CD4-positive, alpha-beta memory T cell (primary cell): Measurements from ENCODE around the gene FANCC. TPM values are rescaled to one million over a fixed set of nuclear protein-coding genes. Genes with fewer than 3 reads are reported as not detected.
"Not testable (repeated sequence)": the region's sequence is repeated elsewhere in the genome, so short reads cannot be mapped to it uniquely, and the experiment has no call there.

Source experiments
- CTCF ChIA-PET: fragments of 350-600 bp; sonication (Branson Sonifier 250); formaldehyde crosslinking; loops from one replicate; lab custom pipeline; 2021; ENCODE audit warnings: inconsistent platforms; ENCODE audit not compliant: partially characterized antibody; lab: Charles Lee
- POLR2A ChIA-PET: fragments of 350-600 bp; sonication (Branson Sonifier 250); formaldehyde crosslinking; loops from one replicate; lab custom pipeline; 2021; ENCODE audit not compliant: partially characterized antibody; lab: Charles Lee
- DNase-seq, 5 donors: peaks; one replicate each; pipeline versions ENCODE4 v3.0.0 to v3.0.0-alpha.2; 2020 to 2022; ENCODE audit warnings: mixed read lengths in 1 of 5
- H3K27ac ChIP-seq: one replicate; pipeline ENCODE4 v1.7.0; 2013; ENCODE audit warnings: low read depth, low read length
- H3K27me3 ChIP-seq: 2 replicates; pipeline ENCODE4 v1.7.0; 2013; ENCODE audit warnings: mild to moderate bottlenecking, low read length, moderate library complexity; ENCODE audit not compliant: insufficient read depth
- H3K36me3 ChIP-seq: 2 replicates; pipeline ENCODE4 v1.7.0; 2013; ENCODE audit warnings: mild to moderate bottlenecking, low read length, moderate library complexity; ENCODE audit not compliant: insufficient read depth
- H3K4me1 ChIP-seq: 2 replicates; pipeline ENCODE4 v1.7.0; 2013; ENCODE audit warnings: mild to moderate bottlenecking, low read length, moderate library complexity; ENCODE audit not compliant: insufficient read depth
- H3K4me3 ChIP-seq, 2 donors: one replicate each; pipeline ENCODE4 v1.7.0; 2013; ENCODE audit warnings: low read length in 2 of 2, mild to moderate bottlenecking in 1 of 2
- H3K9me3 ChIP-seq, 2 donors: one replicate each; pipeline ENCODE4 v1.7.0; 2013; ENCODE audit warnings: low read length in 2 of 2, control low read depth in 1 of 2; ENCODE audit not compliant: control insufficient read depth in 1 of 2
- H3K27ac Mint-ChIP-seq, 7 donors: one replicate each; pipeline ENCODE4 v1.8.0; 2020 to 2021; ENCODE audit warnings: mixed read lengths in 7 of 7, mild to moderate bottlenecking in 6 of 7, inconsistent platforms in 3 of 7, moderate library complexity in 3 of 7
- H3K27me3 Mint-ChIP-seq, 2 donors: one replicate each; pipeline ENCODE4 v1.8.0; 2020 to 2021; ENCODE audit warnings: mixed read lengths in 2 of 2
- H3K36me3 Mint-ChIP-seq, 2 donors: one replicate each; pipeline ENCODE4 v1.8.0; 2020 to 2021; ENCODE audit warnings: mixed read lengths in 2 of 2, inconsistent platforms in 1 of 2, mild to moderate bottlenecking in 1 of 2
- H3K4me1 Mint-ChIP-seq, 4 donors: one replicate each; pipeline ENCODE4 v1.8.0; 2020 to 2021; ENCODE audit warnings: mixed read lengths in 4 of 4, mild to moderate bottlenecking in 1 of 4
- H3K4me3 Mint-ChIP-seq, 8 donors: one replicate each; pipeline ENCODE4 v1.8.0; 2020 to 2021; ENCODE audit warnings: mixed read lengths in 8 of 8, mild to moderate bottlenecking in 7 of 8, moderate library complexity in 6 of 8, inconsistent platforms in 3 of 8
- H3K9me3 Mint-ChIP-seq, 8 donors: one replicate each; pipeline ENCODE4 v1.8.0; 2020 to 2021; ENCODE audit warnings: mixed read lengths in 8 of 8, mild to moderate bottlenecking in 5 of 8, inconsistent platforms in 3 of 8, moderate library complexity in 1 of 8
- intact Hi-C: fragments of 100-400 bp; cut with micrococcal nuclease; formaldehyde crosslinking; loops from one replicate; pipeline ENCODE4 v1.15.1; 2023
- polyA plus RNA-seq, 2 donors: library from polyadenylated mRNA; unstranded; fragments of 300-500 nt; fragmentation: Illumina TruSeq; gene quantifications; one replicate each; pipeline ENCODE4 v1.2.3, GENCODE V29; 2021
- total RNA-seq, 2 experiments: library from RNA; stranded (reverse); gene quantifications; one replicate each; pipeline ENCODE4 v1.2.3, GENCODE V29; 2021

Gene FANCC
- total and polyA plus RNA-seq, 4 experiments from 2014 or later: 0.77 to 4.9 (median 3.6) TPM

GRCh38 chr9:95341293-95341962 lies 23.9 kb upstream of the FANCC start:
- H3K27me3 Mint-ChIP-seq: peaks cover 1 to 2% of the 10 kb centered on the region in 2 donors
- ChIA-PET CTCF (no interaction called here), POLR2A (no interaction called here)
- peaks cover 6 to 18% (median 13%) of the 10 kb centered on the region in 4 donors for H3K4me1 Mint-ChIP-seq
- no peaks in the 10 kb centered on the region for H3K9me3 ChIP-seq
- no peak overlapping the region for H3K27ac ChIP-seq
- H3K9me3 Mint-ChIP-seq: no peaks in the 10 kb centered on the region
- intact Hi-C loops: no loop called here
- no peak overlapping the region for H3K27ac Mint-ChIP-seq
- no peak overlapping the region for H3K4me3 ChIP-seq
- no peaks in the 10 kb centered on the region for H3K27me3 ChIP-seq
- H3K4me3 Mint-ChIP-seq: no peak overlapping the region
- DNase-seq: no peak
- no peaks in the 10 kb centered on the region for H3K36me3 Mint-ChIP-seq
- H3K4me1 ChIP-seq: peaks cover 9% of the 10 kb centered on the region
- H3K36me3 ChIP-seq: no peaks in the 10 kb centered on the region

DNA sequence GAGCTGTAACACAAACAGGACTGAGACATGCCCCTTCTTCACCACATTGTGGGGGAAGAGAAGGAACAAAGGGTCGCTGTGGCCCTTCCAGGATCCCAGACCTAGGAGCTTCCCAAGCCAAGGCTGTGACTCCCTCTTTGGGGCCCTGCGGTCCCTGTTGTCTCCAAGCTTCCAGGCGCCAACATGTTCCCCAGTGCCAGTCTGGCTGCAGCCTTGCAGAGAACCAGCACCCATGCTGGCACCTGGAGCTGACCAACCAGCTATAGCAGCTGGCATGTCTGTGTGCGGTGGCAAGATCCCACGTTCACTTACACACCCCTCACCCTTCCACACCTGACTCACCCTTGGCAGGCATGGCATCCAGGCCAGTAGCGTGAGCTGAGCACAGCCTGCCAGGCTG lies 20.7 kb upstream of the FANCC start:
- intact Hi-C loops: no loop called here
- no peak for DNase-seq
- Mint-ChIP-seq H3K36me3 (no peaks in the 10 kb centered on the region), H3K9me3 (no peaks in the 10 kb centered on the region), H3K27ac (no peak overlapping the region), H3K27me3 (peaks cover 3 to 10% of the 10 kb centered on the region in 2 donors), H3K4me3 (no peak overlapping the region), H3K4me1 (peaks cover under 1 to 8% (median 4%) of the 10 kb centered on the region in 4 donors)
- ChIA-PET POLR2A (no interaction called here), CTCF (interaction anchor here (1.1 kb wide), 1 partner anchor 89 kb away, joined by 3 read pairs; no protein-coding TSS in a partner anchor)
- Histone ChIP-seq H3K4me3 (no peak overlapping the region), H3K4me1 (no peaks in the 10 kb centered on the region), H3K36me3 (no peaks in the 10 kb centered on the region), H3K27me3 (peaks cover 4% of the 10 kb centered on the region), H3K9me3 (no peaks in the 10 kb centered on the region), H3K27ac (no peak overlapping the region)

DNA sequence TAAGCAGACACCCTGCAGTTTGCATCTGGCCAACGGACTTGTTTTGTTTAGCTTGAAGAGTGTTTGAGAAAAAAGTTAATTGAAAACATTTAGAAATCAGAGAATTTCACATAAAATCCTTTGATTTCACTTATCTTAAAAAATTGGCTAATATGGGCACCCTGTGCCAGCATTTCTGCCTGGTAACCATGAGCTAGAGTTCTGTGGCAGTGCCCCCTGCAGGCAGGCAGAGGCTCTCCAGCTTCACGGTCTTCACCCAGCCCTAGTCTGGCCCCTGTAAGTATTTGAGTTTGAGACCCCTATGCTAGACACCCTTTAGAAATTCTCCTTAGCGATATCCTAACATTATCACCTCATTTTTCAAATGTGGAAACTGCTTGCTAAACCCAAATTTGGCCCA lies 18.8 kb upstream of the FANCC start:
- POLR2A ChIA-PET: no interaction called here
- CTCF ChIA-PET: interaction anchor here (0.7 to 1.6 kb wide), 10 partner anchors 9 to 667 kb away, joined by 3 to 4 read pairs (median 3); no protein-coding TSS in a partner anchor
- DNase-seq: peak in 2 of 5 donors; percentile 13
- H3K4me1 ChIP-seq: no peaks in the 10 kb centered on the region
- intact Hi-C loops: no loop called here
- no peak overlapping the region for H3K27ac ChIP-seq
- no peak overlapping the region for H3K27ac Mint-ChIP-seq
- no peak overlapping the region for H3K4me3 ChIP-seq
- H3K36me3 ChIP-seq: no peaks in the 10 kb centered on the region
- no peaks in the 10 kb centered on the region for H3K9me3 ChIP-seq
- H3K4me3 Mint-ChIP-seq: no peak overlapping the region
- H3K27me3 ChIP-seq: peaks cover 5% of the 10 kb centered on the region
- H3K36me3 Mint-ChIP-seq: no peaks in the 10 kb centered on the region
- H3K4me1 Mint-ChIP-seq: no peaks in the 10 kb centered on the region
- peaks cover 5 to 18% of the 10 kb centered on the region in 2 donors for H3K27me3 Mint-ChIP-seq
- H3K9me3 Mint-ChIP-seq: no peaks in the 10 kb centered on the region

GRCh38 chr9:95333426-95333825 lies 15.9 kb upstream of the FANCC start:
- Mint-ChIP-seq H3K27ac (no peak overlapping the region), H3K9me3 (no peaks in the 10 kb centered on the region), H3K4me3 (no peak overlapping the region), H3K4me1 (no peaks in the 10 kb centered on the region), H3K27me3 (peaks cover 12 to 21% of the 10 kb centered on the region in 2 donors), H3K36me3 (no peaks in the 10 kb centered on the region)
- ChIA-PET CTCF (no interaction called here), POLR2A (no interaction called here)
- intact Hi-C loops: no loop called here
- Histone ChIP-seq H3K4me3 (no peak overlapping the region), H3K9me3 (no peaks in the 10 kb centered on the region), H3K27ac (no peak overlapping the region), H3K4me1 (no peaks in the 10 kb centered on the region), H3K36me3 (no peaks in the 10 kb centered on the region), H3K27me3 (peaks cover 5% of the 10 kb centered on the region)
- no peak for DNase-seq

DNA sequence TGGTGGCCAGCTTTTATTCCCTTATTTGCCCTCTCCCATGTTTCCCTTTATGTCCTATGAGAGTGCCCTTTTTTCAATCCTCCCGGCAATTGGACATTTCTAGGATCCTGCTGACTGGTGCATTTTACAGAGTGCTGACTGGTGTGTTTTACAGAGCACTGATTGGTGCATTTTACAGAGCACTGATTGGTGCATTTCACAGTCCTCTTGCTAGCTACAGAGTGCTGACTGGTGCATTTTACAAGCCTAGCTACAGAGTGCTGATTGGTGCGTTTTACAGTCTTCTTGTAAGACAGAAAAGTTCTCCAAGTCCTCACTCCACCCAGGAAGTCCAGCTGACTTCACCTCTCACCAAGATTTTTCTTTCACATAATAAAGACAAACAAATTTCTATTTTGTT lies 15.4 kb upstream of the FANCC start:
- Histone ChIP-seq H3K27me3 (peaks cover 5% of the 10 kb centered on the region), H3K36me3 (no peaks in the 10 kb centered on the region), H3K4me1 (no peaks in the 10 kb centered on the region), H3K27ac (no peak overlapping the region), H3K4me3 (no peak overlapping the region), H3K9me3 (no peaks in the 10 kb centered on the region)
- peaks cover 12 to 21% of the 10 kb centered on the region in 2 donors for H3K27me3 Mint-ChIP-seq
- no peaks in the 10 kb centered on the region for H3K9me3 Mint-ChIP-seq
- H3K27ac Mint-ChIP-seq: no peak overlapping the region
- H3K4me1 Mint-ChIP-seq: no peaks in the 10 kb centered on the region
- POLR2A ChIA-PET: no interaction called here
- no peaks in the 10 kb centered on the region for H3K36me3 Mint-ChIP-seq
- DNase-seq: no peak
- intact Hi-C loops: no loop called here
- CTCF ChIA-PET: no interaction called here
- no peak overlapping the region for H3K4me3 Mint-ChIP-seq

DNA sequence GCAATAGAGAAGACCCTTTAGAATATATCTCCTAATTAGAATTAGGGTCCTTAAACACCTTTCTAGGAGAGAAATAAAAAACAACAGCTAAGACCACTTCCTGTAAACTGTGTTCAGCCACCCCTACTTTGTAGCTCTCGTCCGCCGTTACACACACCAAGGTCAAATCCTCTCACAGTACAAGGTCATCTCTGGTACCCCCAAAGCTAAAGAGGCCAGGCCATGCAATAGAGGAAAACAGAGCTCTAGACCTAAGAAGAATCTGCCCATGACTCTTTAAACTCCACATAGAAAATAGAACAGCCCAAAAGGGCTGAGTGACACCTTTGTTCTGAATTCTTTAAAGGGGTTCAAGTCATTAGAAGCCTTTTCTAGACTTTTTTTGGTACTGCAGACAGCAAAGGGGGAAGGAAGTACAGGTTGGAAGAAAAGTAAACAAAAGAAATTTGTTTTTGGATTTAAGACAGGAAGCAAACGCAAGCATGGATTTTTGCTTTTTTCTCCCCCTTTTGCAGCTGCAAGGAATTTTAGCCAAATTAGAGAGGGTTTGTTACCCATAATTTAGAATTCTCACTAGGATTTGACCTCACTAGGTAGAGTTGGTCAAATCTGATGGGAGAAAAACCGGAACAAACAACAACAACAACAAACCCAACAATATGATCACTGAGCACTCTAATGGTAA lies 13.4 kb upstream of the FANCC start:
- POLR2A ChIA-PET: no interaction called here
- Mint-ChIP-seq H3K9me3 (peaks cover 0 to 13% (median 6%) of the 10 kb centered on the region in 8 donors), H3K27me3 (peaks cover 12 to 19% of the 10 kb centered on the region in 2 donors), H3K4me1 (no peaks in the 10 kb centered on the region), H3K4me3 (no peak overlapping the region), H3K27ac (no peak overlapping the region), H3K36me3 (no peaks in the 10 kb centered on the region)
- intact Hi-C loops: no loop called here
- no peaks in the 10 kb centered on the region for H3K4me1 ChIP-seq
- H3K9me3 ChIP-seq: no peaks in the 10 kb centered on the region
- CTCF ChIA-PET: no interaction called here
- H3K36me3 ChIP-seq: no peaks in the 10 kb centered on the region
- no peak overlapping the region for H3K27ac ChIP-seq
- no peak for DNase-seq
- peaks cover 5% of the 10 kb centered on the region for H3K27me3 ChIP-seq
- no peak overlapping the region for H3K4me3 ChIP-seq

DNA sequence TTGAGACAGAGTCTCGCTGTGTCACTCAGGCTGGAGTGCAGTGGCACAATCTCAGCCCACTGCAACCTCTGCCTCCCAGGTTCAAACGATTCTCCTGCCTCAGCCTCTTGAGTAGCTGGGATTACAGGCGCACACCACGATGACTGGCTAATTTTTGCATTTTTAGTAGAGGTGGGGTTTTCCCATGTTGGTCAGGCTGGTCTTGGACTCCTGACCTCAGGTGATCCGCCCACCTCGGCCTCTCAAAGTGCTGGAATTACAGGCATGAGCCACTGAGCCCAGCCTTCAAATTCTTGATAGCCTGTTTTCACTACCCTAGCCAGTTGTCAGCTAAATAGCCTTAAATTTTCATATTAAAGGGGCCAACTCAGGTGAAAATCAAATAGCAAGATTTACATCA lies 11.6 kb upstream of the FANCC start:
- H3K4me1 Mint-ChIP-seq, H3K27me3 ChIP-seq, H3K27ac Mint-ChIP-seq, H3K36me3 Mint-ChIP-seq, H3K4me3 Mint-ChIP-seq, H3K4me3 ChIP-seq, H3K36me3 ChIP-seq, H3K9me3 ChIP-seq, DNase-seq, POLR2A ChIA-PET, H3K4me1 ChIP-seq, CTCF ChIA-PET, H3K27ac ChIP-seq, intact Hi-C loops: not testable (repeated sequence)
- H3K27me3 Mint-ChIP-seq: peaks cover 11 to 13% of the 10 kb centered on the region in 2 donors
- H3K9me3 Mint-ChIP-seq: peaks cover 0 to 13% (median 6%) of the 10 kb centered on the region in 8 donors
